WTC11 (cell line): ENCODE measurements around the gene AKAP13. TPM values are rescaled to one million over a fixed set of nuclear protein-coding genes. Genes with fewer than 3 reads are reported as not detected.

ENCODE experiments used
- ATAC-seq: fragments of 200-7000 bp; cut with Tn5 transposase; 2 replicates; pipeline ENCODE4 v1.10.0; 2021; ENCODE audit warnings: mild to moderate bottlenecking, moderate library complexity
- CTCF ChIA-PET: fragments of 300-600 bp; sonication (Branson Sonifier 250); formaldehyde crosslinking; loops from one replicate; lab custom pipeline; 2021; ENCODE audit warnings: antibody characterized with exemption; lab: Charles Lee
- POLR2A ChIA-PET: fragments of 350-600 bp; sonication (Branson Sonifier 250); formaldehyde crosslinking; loops from one replicate; lab custom pipeline; 2021; ENCODE audit warnings: antibody characterized with exemption; lab: Charles Lee
- DNase-seq: peaks from one replicate; pipeline ENCODE4 v3.0.0; 2021; ENCODE audit warnings: low spot score
- H3K27ac Mint-ChIP-seq: 2 replicates; pipeline ENCODE4 v1.8.0; 2021; ENCODE audit warnings: mixed read lengths
- H3K27me3 Mint-ChIP-seq: 2 replicates; pipeline ENCODE4 v1.8.0; 2021; ENCODE audit warnings: low read depth, mild to moderate bottlenecking, moderate library complexity, mixed read lengths
- H3K36me3 Mint-ChIP-seq: 2 replicates; pipeline ENCODE4 v1.8.0; 2021; ENCODE audit warnings: mixed read lengths
- H3K4me1 Mint-ChIP-seq: 2 replicates; pipeline ENCODE4 v1.8.0; 2022; ENCODE audit warnings: mixed read lengths
- H3K4me3 Mint-ChIP-seq: 2 replicates; pipeline ENCODE4 v1.8.0; 2021; ENCODE audit warnings: mild to moderate bottlenecking, moderate library complexity, mixed read lengths
- H3K9me3 Mint-ChIP-seq: 2 replicates; pipeline ENCODE4 v1.8.0; 2021; ENCODE audit warnings: mixed read lengths
- AFF4 ChIP-seq: sonication (generic); formaldehyde crosslinking; IDR thresholded peaks from 2 replicates; pipeline ENCODE4 v1.8.1; 2023; ENCODE audit warnings: mild to moderate bottlenecking, missing genetic modification reagents, borderline replicate concordance
- ATF1 ChIP-seq: sonication (generic); formaldehyde crosslinking; IDR thresholded peaks from 2 replicates; pipeline ENCODE4 v1.8.1; 2023; ENCODE audit warnings: mild to moderate bottlenecking, moderate library complexity, missing genetic modification reagents
- CBFB ChIP-seq: sonication (generic); formaldehyde crosslinking; IDR thresholded peaks from 2 replicates; pipeline ENCODE4 v1.8.1; 2022; ENCODE audit warnings: mild to moderate bottlenecking, low read depth, missing genetic modification reagents
- IRF1 ChIP-seq: sonication (generic); formaldehyde crosslinking; IDR thresholded peaks from 2 replicates; pipeline ENCODE4 v1.8.0; 2023; ENCODE audit warnings: missing genetic modification reagents
- IRF2 ChIP-seq: sonication (generic); formaldehyde crosslinking; IDR thresholded peaks from 2 replicates; pipeline ENCODE4 v1.8.0; 2022; ENCODE audit warnings: low read depth, missing genetic modification reagents, borderline replicate concordance
- MYBL2 ChIP-seq: sonication (generic); formaldehyde crosslinking; IDR thresholded peaks from 2 replicates; pipeline ENCODE4 v1.8.1; 2023; ENCODE audit warnings: mild to moderate bottlenecking, moderate library complexity, missing genetic modification reagents
- NFATC4 ChIP-seq: fragments of 250-450 bp; sonication (Bioruptor Pico); IDR thresholded peaks from 2 replicates; pipeline ENCODE4 v1.9.0; 2021; ENCODE audit warnings: mild to moderate bottlenecking
- NFE2L1 ChIP-seq: sonication (generic); formaldehyde crosslinking; IDR thresholded peaks from 2 replicates; pipeline ENCODE4 v1.8.1; 2023; ENCODE audit warnings: missing genetic modification reagents
- NR2C2 ChIP-seq: sonication (generic); formaldehyde crosslinking; IDR thresholded peaks from 2 replicates; pipeline ENCODE4 v1.8.0; 2022; ENCODE audit warnings: mild to moderate bottlenecking, missing genetic modification reagents
- NR3C1 ChIP-seq: sonication (generic); formaldehyde crosslinking; conservative IDR thresholded peaks from 2 replicates; pipeline ENCODE4 v1.8.1; 2023; ENCODE audit warnings: low read depth, mild to moderate bottlenecking, missing genetic modification reagents
- SP1 ChIP-seq: sonication (generic); formaldehyde crosslinking; conservative IDR thresholded peaks from 2 replicates; pipeline ENCODE4 v1.8.1; 2022; ENCODE audit warnings: missing genetic modification reagents
- TEAD1 ChIP-seq: sonication (generic); formaldehyde crosslinking; IDR thresholded peaks from 2 replicates; pipeline ENCODE4 v1.8.0; 2022; ENCODE audit warnings: mild to moderate bottlenecking, missing genetic modification reagents
- TP53 ChIP-seq: sonication (generic); formaldehyde crosslinking; IDR thresholded peaks from 2 replicates; pipeline ENCODE4 v1.8.1; 2023; ENCODE audit warnings: mild to moderate bottlenecking, missing genetic modification reagents
- USF1 ChIP-seq: sonication (generic); formaldehyde crosslinking; IDR thresholded peaks from 2 replicates; pipeline ENCODE4 v1.8.0; 2022; ENCODE audit warnings: mild to moderate bottlenecking, missing genetic modification reagents
- USF2 ChIP-seq: sonication (generic); formaldehyde crosslinking; IDR thresholded peaks from 2 replicates; pipeline ENCODE4 v1.8.1; 2023; ENCODE audit warnings: mild to moderate bottlenecking, missing genetic modification reagents, moderate library complexity
- ZBTB43 ChIP-seq: sonication (generic); formaldehyde crosslinking; IDR thresholded peaks from 2 replicates; pipeline ENCODE4 v1.8.1; 2023; ENCODE audit warnings: mild to moderate bottlenecking, missing genetic modification reagents
- ZMAT4 ChIP-seq: fragments of 250-450 bp; sonication (Bioruptor Pico); IDR thresholded peaks from 2 replicates; pipeline ENCODE4 v1.9.0; 2021; ENCODE audit warnings: mild to moderate bottlenecking
- ZNF138 ChIP-seq: sonication (generic); formaldehyde crosslinking; conservative IDR thresholded peaks from 2 replicates; pipeline ENCODE4 v1.8.1; 2022; ENCODE audit warnings: mild to moderate bottlenecking, moderate library complexity, missing genetic modification reagents
- ZNF281 ChIP-seq: sonication (generic); formaldehyde crosslinking; IDR thresholded peaks from 2 replicates; pipeline ENCODE4 v1.8.0; 2023; ENCODE audit warnings: mild to moderate bottlenecking, missing genetic modification reagents
- ZNF416 ChIP-seq: fragments of 250-450 bp; sonication (Bioruptor Pico); IDR thresholded peaks from 2 replicates; pipeline ENCODE4 v1.9.0; 2021; ENCODE audit warnings: mild to moderate bottlenecking, inconsistent platforms
- ZNF425 ChIP-seq: fragments of 250-450 bp; sonication (Bioruptor Pico); conservative IDR thresholded peaks from 2 replicates; pipeline ENCODE4 v1.9.0; 2021; ENCODE audit warnings: mild to moderate bottlenecking
- ZNF671 ChIP-seq: fragments of 250-450 bp; sonication (Bioruptor Pico); IDR thresholded peaks from 2 replicates; pipeline ENCODE4 v1.8.0; 2021; ENCODE audit warnings: mild to moderate bottlenecking
- total RNA-seq: library from RNA; stranded (reverse); gene quantifications from 3 replicates; pipeline ENCODE4 v1.2.3, GENCODE V29; 2021

AKAP13 gene
- total RNA-seq, 1 experiment from 2014 or later = 50.3 TPM

GRCh38 chr15:85760049-85760448 is 379.6 kb downstream of the AKAP13 start:
- DNase-seq (no peak), ATAC-seq (no peak)
- TF ChIP-seq NFE2L1 = no peak
- TF ChIP-seq ZNF425 = no peak
- TF ChIP-seq NR3C1 (CRISPR knock-in tag) = no peak
- TF ChIP-seq SP1 (CRISPR knock-in tag) = no peak
- TF ChIP-seq TP53 (CRISPR knock-in tag) = no peak
- no peak overlapping the region for H3K27ac Mint-ChIP-seq
- H3K27me3 Mint-ChIP-seq = no peaks in the 10 kb centered on the region
- peaks cover 20% of the 10 kb centered on the region for H3K4me1 Mint-ChIP-seq
- peaks cover 18% of the 10 kb centered on the region for H3K36me3 Mint-ChIP-seq
- POLR2A ChIA-PET = no interaction called here
- H3K9me3 Mint-ChIP-seq = no peaks in the 10 kb centered on the region
- CTCF ChIA-PET = interaction anchor here (1.4 kb wide), 1 partner anchor 9 kb away, joined by 4 read pairs; no protein-coding TSS in a partner anchor
- H3K4me3 Mint-ChIP-seq = no peak overlapping the region

GRCh38 chr15:85760531-85761371 is 380.3 kb downstream of the AKAP13 start:
- CTCF ChIA-PET = interaction anchor here (1.0 to 1.4 kb wide), 2 partner anchors 9 to 12 kb away, joined by 3 to 4 read pairs; no protein-coding TSS in a partner anchor
- no peak overlapping the region for H3K27ac Mint-ChIP-seq
- peaks cover 20% of the 10 kb centered on the region for H3K4me1 Mint-ChIP-seq
- H3K27me3 Mint-ChIP-seq = no peaks in the 10 kb centered on the region
- peaks cover 13% of the 10 kb centered on the region for H3K36me3 Mint-ChIP-seq
- ATAC-seq (no peak), DNase-seq (no peak)
- H3K4me3 Mint-ChIP-seq = no peak overlapping the region
- POLR2A ChIA-PET = no interaction called here
- no peaks in the 10 kb centered on the region for H3K9me3 Mint-ChIP-seq
- no peak for TF ChIP-seq IRF2 (CRISPR knock-in tag)
- TF ChIP-seq CBFB = no peak
- TF ChIP-seq ZNF671 = no peak
- TF ChIP-seq ZBTB43 = no peak
- no peak for TF ChIP-seq IRF1 (CRISPR knock-in tag)
- no peak for TF ChIP-seq ATF1 (CRISPR knock-in tag)
- TF ChIP-seq NFATC4 (CRISPR knock-in tag) = no peak
- TF ChIP-seq ZMAT4 (CRISPR knock-in tag) = no peak
- TF ChIP-seq NFE2L1 = no peak
- no peak for TF ChIP-seq MYBL2 (CRISPR knock-in tag)
- no peak for TF ChIP-seq ZNF138 (CRISPR knock-in tag)
- no peak for TF ChIP-seq ZNF281
- TF ChIP-seq AFF4 = no peak
- TF ChIP-seq NR2C2 = no peak
- no peak for TF ChIP-seq USF2 (CRISPR knock-in tag)
- no peak for TF ChIP-seq TEAD1 (CRISPR knock-in tag)
- TF ChIP-seq USF1 = no peak
- no peak for TF ChIP-seq TP53 (CRISPR knock-in tag)
- no peak for TF ChIP-seq ZNF416 (CRISPR knock-in tag)
